ENCODE results near the gene USP24.

DNA sequence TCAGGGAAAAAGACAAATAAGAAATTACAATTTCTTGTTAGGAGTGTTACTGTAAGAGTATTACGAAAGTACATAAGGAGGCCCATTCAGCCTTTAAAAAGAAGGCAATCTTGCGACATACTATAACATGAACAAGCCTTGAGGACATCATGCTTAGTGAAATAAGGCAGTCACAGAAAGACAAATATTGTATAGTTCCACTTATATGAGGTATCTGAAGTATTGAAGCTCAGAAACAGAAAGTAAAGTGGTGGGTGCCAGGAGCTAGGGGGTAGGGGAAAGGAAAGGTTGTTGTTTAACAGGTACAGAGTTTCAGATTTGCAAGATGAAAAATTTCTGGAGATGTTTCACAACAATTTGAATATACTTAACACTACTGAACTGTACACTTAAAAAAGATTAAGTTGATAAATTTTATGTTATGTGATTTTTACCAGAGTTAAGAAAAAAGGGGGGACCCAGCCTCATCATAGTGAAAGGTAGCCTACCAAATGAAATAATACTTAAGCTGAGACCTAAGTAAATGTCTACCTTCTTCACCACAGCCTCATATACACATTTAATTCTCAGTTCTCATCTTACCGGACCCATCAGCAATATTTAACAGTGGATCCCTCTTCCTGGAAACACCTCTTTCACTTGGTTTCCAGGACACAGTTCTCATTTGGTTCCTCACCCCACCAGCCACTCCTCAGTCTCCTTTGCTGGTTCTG is 19.5 kb downstream of the USP24 start:
- TF ChIP-seq RFX5 (IDR thresholded peaks at IDR 0.05; ENCODE audit: low read depth, low read length) (no peak), SP1 (IDR thresholded peaks at IDR 0.05; ENCODE audit: low read depth, low read length) (no peak)

Measured in GM12878 (cell line).